Breast epithelium (tissue), 4 donors: ENCODE results near the gene RAB8A. TPM values are rescaled to one million over a fixed set of nuclear protein-coding genes. Genes with fewer than 3 reads are reported as not detected.
A peak's percentile ranks its signal among the peaks of the same experiment; 100 is the strongest.
"Not testable (repeated sequence)": the region's sequence is repeated elsewhere in the genome, so short reads cannot be mapped to it uniquely, and the experiment has no call there.

ENCODE experiments used
- DNase-seq, 2 donors: peaks; one replicate each; pipeline ENCODE4 v3.0.0-alpha.2; 2019; ENCODE audit warnings: low spot score in 2 of 2
- H3K27ac ChIP-seq, 2 donors: fragments of 200-600 bp; sonication (generic) in 1 of 2; one replicate each; pipeline ENCODE4 v1.5.1; 2016 to 2019; ENCODE audit warnings: mild to moderate bottlenecking in 1 of 2
- H3K27me3 ChIP-seq, 2 donors: fragments of 200-600 bp; sonication (generic) in 1 of 2; one replicate each; pipeline versions ENCODE4 v1.5.1 to v1.6.0; 2017 to 2019; ENCODE audit warnings: control low read depth in 1 of 2, mild to moderate bottlenecking in 1 of 2
- H3K36me3 ChIP-seq: fragments of 200-600 bp; one replicate; pipeline ENCODE4 v1.5.1; 2019
- H3K4me1 ChIP-seq, 2 donors: fragments of 200-600 bp; sonication (generic); one replicate each; pipeline ENCODE4 v1.5.1; 2016 to 2019; ENCODE audit warnings: control low read depth in 1 of 2
- H3K4me3 ChIP-seq, 3 donors: fragments of 200-600 bp; sonication (generic); 1 replicate in 2 of 3; 2 replicates in 1 of 3; pipeline ENCODE4 v1.5.1; 2016 to 2019; ENCODE audit warnings: mild to moderate bottlenecking in 3 of 3, moderate library complexity in 2 of 3
- H3K9me3 ChIP-seq, 2 donors: fragments of 200-600 bp; sonication (generic) in 1 of 2; one replicate each; pipeline ENCODE4 v1.5.1; 2016 to 2019; ENCODE audit warnings: control low read depth in 1 of 2
- POLR2A ChIP-seq: fragments of 450-650 bp; IDR thresholded peaks from one replicate; pipeline ENCODE4 v1.6.1; 2016; ENCODE audit warnings: antibody characterized with exemption, mild to moderate bottlenecking, moderate library complexity
- POLR2AphosphoS5 ChIP-seq, 3 donors: sonication (generic); formaldehyde crosslinking; IDR thresholded peaks; one replicate each; pipeline ENCODE4 v1.6.1; 2017; ENCODE audit warnings: antibody characterized with exemption in 3 of 3
- intact Hi-C: fragments of 100-400 bp; cut with DNase I; formaldehyde crosslinking; loops from one replicate; pipeline ENCODE4 v1.15.1; 2023; ENCODE audit warnings: low total_unique reads
- total RNA-seq, 3 donors: library from RNA; depleted of rRNA; stranded (reverse); fragments of >200 nt; gene quantifications; one replicate each; pipeline ENCODE4 v1.1.0, GENCODE V29; 2016
- TF ChIP-seq, protein P1 (sequence below), 3 donors: fragments of 450-650 bp; IDR thresholded peaks; one replicate each; pipeline ENCODE4 v1.5.1; 2016 to 2017; ENCODE audit warnings: antibody characterized with exemption in 3 of 3, mild to moderate bottlenecking in 3 of 3, moderate library complexity in 3 of 3

The RAB8A gene
- total RNA-seq, 3 donors from 2014 or later, result 34.7 to 40.6 (median 38.8) TPM

DNA sequence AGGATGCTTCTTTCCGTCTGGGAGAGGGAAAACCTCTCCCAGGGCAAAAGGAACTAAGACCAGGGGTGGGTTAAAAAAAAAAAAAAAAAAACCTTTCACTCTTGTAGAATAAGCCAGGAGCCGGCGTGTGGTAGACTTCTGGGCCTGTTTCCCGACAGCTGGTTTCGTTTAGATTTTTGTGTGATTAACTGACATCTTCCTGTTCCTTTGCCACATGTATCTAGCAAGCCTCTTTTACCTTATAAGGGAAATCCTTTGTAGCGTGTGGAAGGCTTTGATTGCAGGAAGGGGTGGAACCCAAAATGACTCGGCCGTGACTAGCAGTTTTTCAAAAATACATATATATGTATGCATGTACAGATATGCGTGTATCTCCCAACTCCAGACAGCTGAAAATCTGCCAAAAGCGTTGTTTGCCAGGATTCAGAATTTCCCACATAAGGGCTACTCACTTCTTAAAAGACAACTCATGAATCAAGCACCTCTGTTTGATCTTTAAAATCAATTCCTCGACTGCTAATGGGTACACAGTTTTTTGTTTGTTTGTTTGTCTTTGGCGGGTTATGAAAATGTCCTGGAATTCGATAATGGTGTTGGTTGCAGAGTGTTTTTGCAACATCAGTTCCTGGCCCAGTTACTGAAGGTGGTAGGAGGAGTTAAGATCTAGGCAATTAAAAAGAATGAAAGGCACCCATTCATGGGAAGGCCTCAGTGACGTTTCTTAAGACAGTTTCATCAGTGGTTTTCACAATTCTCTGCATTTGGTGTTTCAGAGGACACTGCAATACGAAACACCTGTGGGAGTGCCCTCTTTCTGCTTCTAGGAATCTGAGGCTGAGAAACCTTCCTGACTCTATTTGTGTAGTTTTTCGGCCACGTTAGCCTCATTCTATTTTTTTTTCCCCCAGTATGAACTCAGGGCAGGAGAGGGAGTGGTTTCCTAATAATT is 32.7 kb upstream of the RAB8A start:
- Histone ChIP-seq H3K36me3 (no peaks in the 10 kb centered on the region), H3K27ac (peak overlapping the region; percentile 100), H3K27me3 (no peaks in the 10 kb centered on the region), H3K9me3 (no peaks in the 10 kb centered on the region), H3K4me3 (peak overlapping the region; percentile 91 to 99 (median 96)), H3K4me1 (peaks cover 0 to 3% of the 10 kb centered on the region in 2 donors)
- DNase-seq, result peak; percentile 55 to 91
- TF ChIP-seq, protein P1, sequence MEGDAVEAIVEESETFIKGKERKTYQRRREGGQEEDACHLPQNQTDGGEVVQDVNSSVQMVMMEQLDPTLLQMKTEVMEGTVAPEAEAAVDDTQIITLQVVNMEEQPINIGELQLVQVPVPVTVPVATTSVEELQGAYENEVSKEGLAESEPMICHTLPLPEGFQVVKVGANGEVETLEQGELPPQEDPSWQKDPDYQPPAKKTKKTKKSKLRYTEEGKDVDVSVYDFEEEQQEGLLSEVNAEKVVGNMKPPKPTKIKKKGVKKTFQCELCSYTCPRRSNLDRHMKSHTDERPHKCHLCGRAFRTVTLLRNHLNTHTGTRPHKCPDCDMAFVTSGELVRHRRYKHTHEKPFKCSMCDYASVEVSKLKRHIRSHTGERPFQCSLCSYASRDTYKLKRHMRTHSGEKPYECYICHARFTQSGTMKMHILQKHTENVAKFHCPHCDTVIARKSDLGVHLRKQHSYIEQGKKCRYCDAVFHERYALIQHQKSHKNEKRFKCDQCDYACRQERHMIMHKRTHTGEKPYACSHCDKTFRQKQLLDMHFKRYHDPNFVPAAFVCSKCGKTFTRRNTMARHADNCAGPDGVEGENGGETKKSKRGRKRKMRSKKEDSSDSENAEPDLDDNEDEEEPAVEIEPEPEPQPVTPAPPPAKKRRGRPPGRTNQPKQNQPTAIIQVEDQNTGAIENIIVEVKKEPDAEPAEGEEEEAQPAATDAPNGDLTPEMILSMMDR (IDR thresholded peaks at IDR 0.05), result no peak
- TF ChIP-seq POLR2A (peak; percentile 2), POLR2AphosphoS5 (IDR thresholded peaks at IDR 0.05) (peak; percentile 7 to 63 (median 45))
- intact Hi-C loops, result loop anchor here (5.0 kb wide), 1 partner anchor 243 kb away; the partner anchor contains the start of gene KLF2

DNA sequence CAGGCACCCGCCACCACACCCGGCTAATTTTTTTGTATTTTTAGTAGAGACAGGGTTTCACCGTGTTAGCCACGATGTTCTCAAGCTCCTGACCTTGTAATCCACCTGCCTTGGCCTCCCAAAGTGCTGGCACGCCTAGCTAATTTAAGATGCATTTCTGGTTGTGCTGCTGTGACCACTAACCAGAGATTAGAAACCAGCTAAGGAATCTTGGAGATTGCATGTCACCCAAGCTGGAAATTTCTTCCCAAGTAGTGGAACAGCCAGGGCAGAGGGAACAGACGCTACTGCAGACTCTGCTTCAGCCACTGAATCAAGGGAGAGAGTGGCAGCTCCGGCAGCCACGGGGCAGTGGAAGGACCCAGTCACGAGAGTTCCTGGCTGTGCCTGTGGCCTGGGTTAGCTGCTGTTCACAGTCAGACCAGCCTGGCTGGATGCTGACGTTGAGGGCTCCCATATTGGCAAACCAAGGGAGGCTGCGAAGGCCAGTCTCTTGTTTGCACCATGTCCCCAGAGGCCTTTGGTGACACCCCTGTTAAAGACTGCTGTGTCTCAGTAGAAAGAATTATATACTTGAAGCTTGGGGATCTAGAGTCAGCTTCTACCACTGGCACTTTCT is 27.5 kb upstream of the RAB8A start:
- Histone ChIP-seq H3K9me3 (no peaks in the 10 kb centered on the region), H3K4me1 (peaks cover 3 to 7% of the 10 kb centered on the region in 2 donors), H3K4me3 (no peak overlapping the region), H3K27me3 (no peaks in the 10 kb centered on the region), H3K27ac (peak overlapping the region; percentile 49 to 54), H3K36me3 (no peaks in the 10 kb centered on the region)
- intact Hi-C loops, result no loop called here
- TF ChIP-seq, protein P1 (IDR thresholded peaks at IDR 0.05), result no peak
- peak in 1 of 3 donors; percentile 32 for TF ChIP-seq POLR2AphosphoS5 (IDR thresholded peaks at IDR 0.05)
- DNase-seq, result no peak

DNA sequence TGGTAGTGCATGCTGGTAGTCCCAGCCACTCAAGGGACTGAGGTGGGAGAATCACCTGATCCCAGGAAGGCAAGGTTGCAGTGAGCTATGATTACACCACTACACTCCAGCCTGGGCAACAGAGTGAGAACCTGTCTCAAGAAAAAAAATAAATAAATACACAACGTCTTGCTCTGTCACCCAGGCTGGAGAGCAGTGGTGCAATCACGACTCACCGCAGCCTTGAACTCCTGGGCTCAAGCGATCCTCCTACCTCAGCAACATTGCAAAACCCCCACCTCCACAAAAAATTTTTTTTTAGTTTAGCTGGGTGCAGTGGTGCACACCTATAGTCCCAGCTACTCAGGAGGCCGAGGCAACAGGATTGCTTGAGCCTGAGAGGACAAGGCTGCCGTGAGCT is 26.6 kb upstream of the RAB8A start:
- peak overlapping the region; percentile 55 to 70 for H3K27ac ChIP-seq
- no peak overlapping the region for H3K4me3 ChIP-seq
- peaks cover 3 to 7% of the 10 kb centered on the region in 2 donors for H3K4me1 ChIP-seq
- DNase-seq, result no peak
- intact Hi-C loops, result no loop called here
- TF ChIP-seq POLR2A (no peak), POLR2AphosphoS5 (IDR thresholded peaks at IDR 0.05) (peak in 1 of 3 donors; percentile 8)
- H3K27me3 ChIP-seq, result no peaks in the 10 kb centered on the region
- no peaks in the 10 kb centered on the region for H3K9me3 ChIP-seq
- H3K36me3 ChIP-seq, result no peaks in the 10 kb centered on the region

DNA sequence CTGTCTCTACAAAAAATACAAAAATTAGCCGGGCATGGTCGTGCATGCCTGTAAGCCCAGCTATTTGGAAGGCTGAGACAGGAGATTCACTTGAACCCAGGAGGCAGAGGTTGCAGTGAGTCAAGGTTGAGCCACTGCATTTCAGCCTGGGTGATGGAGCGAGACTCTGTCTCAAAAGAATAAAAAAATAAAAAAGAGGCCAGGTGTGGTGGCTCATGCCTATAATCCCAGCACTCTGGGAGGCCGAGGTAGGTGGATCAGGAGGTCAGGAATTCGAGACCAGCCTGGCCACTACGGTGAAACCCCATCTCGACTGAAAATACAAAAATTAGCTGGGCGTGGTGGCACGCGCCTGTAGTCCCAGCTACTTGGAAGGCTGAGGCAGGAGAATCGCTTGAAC is 24.3 kb upstream of the RAB8A start:
- H3K27me3 ChIP-seq, intact Hi-C loops, H3K9me3 ChIP-seq, DNase-seq, H3K4me1 ChIP-seq, H3K36me3 ChIP-seq: not testable (repeated sequence)
- peak overlapping the region; percentile 81 to 85 for H3K27ac ChIP-seq
- peak overlapping the region in 1 of 3 donors; percentile 25 for H3K4me3 ChIP-seq

DNA sequence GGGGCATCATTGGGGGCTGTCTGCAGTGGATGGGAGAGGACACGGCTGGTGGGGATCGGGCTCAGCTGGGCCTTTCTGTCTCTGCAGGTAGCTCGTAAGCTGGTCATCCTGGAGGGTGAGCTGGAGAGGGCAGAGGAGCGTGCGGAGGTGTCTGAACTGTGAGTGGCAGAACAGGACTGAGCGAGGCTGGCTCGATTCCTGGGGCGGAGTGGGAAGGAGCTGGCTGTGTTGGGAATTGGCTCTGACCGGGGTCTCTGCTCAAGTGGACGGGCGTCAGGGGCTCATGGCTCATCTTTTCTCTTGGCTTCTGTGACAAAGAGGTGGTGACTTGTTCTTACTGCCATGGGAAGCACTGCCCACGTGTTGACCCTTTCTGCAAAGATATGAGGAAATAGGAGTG is 23.7 kb upstream of the RAB8A start:
- H3K9me3 ChIP-seq, result no peaks in the 10 kb centered on the region
- intact Hi-C loops, result no loop called here
- H3K27me3 ChIP-seq, result no peaks in the 10 kb centered on the region
- no peak for DNase-seq
- TF ChIP-seq POLR2A, result no peak
- TF ChIP-seq, protein P1 (IDR thresholded peaks at IDR 0.05), result no peak
- H3K4me3 ChIP-seq, result peak overlapping the region in 1 of 3 donors; percentile 25
- no peaks in the 10 kb centered on the region for H3K36me3 ChIP-seq
- peak overlapping the region; percentile 81 to 85 for H3K27ac ChIP-seq
- H3K4me1 ChIP-seq, result peaks cover 0 to 7% of the 10 kb centered on the region in 2 donors
